GM18861 (cell line): ENCODE results near the gene SPDYE16.
"Not testable (repeated sequence)": the region's sequence is repeated elsewhere in the genome, so short reads cannot be mapped to it uniquely, and the experiment has no call there.

Experiments used
- ATAC-seq: cut with Tn5 transposase; IDR thresholded peaks from one replicate; pipeline ENCODE4 v1.9.1; 2021; ENCODE audit not compliant: unreplicated experiment

The SPDYE16 gene, protein sequence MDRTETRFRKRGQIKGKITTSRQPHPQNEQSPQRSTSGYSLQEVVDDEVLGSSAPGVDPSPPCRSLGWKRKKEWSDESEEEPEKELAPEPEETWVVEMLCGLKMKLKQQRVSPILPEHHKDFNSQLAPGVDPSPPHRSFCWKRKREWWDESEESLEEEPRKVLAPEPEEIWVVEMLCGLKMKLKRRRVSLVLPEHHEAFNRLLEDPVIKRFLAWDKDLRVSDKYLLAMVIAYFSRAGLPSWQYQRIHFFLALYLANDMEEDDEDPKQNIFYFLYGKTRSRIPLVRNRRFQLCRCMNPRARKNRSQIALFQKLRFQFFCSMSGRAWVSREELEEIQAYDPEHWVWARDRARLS

DNA sequence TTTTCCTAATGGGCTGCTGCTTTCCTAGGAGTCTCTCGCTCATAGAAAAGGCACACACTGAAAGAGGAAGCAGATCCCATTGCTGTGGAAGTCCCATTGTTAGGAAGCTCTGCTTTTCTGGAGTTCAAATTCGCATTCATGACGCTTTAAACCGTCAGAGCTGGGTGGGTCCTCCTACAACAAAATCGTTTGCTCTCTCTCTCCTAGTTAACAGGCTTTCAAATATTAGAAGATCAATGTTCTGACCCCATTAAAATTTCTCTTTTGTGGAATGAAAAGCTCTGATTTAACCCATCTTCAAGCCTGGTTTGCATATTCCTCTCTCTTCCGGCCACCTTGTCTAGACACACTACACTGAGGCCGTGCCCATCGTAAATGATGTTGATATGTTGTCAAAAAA is at the start of gene SPDYE16:
SPDYE16 (minus strand) TSS at position 101 of the 400 bp plus-strand sequence. CDS start 1,838 bp downstream, outside the sequence.
- ATAC-seq: not testable (repeated sequence)

DNA sequence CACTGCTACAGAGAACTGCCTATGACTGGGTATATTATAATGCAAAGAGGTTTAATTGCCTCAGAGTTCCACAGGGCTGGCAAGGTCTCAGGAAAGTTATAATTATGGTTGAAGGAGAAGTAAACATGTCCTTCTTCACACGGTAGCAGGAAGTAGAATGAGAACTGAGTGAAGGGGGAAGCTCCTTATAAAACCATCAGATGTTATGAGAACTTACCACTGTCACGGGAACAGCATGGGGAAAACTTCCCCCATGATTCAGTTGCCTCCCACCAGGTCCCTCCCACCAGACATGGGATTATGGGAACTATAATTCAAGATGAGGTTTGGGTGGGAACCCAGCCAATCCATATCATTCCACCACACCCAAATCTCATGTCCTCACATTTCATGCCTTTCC is 49.6 kb upstream of the SPDYE16 start:
- ATAC-seq: not testable (repeated sequence)

DNA sequence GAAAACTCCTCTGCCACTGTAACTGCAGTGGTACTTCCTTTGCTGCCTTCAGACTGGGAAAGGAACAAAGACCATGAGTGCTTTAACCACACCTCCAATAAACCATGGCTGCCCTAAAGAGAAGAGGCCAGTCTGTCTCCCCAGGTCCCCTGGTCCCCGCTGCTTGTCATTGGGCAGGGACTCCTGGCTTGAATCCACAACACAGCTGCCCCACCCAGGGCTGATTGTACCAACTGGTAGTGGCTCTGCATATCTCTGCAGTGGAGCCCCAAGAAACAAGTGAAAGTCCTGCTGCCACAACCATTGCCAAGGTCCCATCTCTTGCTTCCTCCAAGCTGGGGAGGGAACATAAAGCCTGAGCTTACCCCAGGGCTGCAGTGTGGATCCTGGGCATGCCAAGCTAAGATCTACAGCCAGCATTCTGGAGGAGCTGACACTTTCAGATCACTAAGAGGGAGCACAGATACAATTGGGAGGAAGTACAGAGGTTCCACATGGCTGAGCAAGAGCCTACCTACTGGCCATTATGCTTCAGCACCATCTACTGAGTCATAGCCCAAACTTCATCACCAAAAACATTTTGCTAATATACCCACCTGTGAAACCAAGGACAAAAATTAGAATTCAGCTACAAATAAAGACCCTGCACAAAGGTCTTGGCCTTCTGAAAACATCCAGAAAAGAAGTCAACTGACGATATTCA is 48.7 kb upstream of the SPDYE16 start:
- ATAC-seq: peak; percentile 83

DNA sequence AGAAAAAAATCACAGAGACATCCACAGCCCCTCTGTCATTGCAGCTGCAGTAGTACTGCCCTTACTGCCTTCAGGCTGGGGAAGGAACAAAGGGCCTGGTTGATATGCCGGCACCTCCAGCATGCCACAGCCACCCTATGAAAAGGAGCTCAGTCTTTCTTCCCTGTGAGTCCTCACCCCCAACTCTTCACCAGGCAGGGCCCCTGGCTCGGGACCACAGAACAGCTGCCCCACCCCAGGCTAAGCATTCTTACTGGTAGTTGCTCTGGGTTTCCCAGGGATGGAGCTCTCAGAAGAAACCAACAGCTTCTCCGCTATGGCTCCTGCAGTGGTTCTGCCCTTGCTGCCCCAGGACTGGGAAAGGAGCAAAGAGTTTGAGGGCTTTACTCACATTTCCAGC is 47.9 kb upstream of the SPDYE16 start:
- ATAC-seq: not testable (repeated sequence)

DNA sequence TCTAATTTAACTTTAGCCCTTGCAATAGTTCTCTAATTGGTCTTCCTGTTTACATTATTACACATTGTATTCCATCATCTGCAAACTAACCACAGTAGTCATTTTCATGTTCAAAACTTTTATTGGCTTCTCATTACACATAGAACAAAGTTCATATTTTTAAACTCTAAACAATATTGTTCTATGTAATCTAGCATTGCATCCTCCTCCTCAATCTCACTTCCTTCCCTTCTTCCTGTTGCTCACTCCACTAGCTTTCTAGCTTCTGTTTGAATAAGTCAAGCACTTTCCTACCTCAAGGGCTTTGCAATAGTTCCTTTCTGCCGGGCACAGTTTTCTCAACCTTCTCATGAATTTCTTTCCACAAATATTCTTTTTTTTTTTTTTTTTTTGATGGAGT is 45.5 kb upstream of the SPDYE16 start:
- not testable (repeated sequence) for ATAC-seq

DNA sequence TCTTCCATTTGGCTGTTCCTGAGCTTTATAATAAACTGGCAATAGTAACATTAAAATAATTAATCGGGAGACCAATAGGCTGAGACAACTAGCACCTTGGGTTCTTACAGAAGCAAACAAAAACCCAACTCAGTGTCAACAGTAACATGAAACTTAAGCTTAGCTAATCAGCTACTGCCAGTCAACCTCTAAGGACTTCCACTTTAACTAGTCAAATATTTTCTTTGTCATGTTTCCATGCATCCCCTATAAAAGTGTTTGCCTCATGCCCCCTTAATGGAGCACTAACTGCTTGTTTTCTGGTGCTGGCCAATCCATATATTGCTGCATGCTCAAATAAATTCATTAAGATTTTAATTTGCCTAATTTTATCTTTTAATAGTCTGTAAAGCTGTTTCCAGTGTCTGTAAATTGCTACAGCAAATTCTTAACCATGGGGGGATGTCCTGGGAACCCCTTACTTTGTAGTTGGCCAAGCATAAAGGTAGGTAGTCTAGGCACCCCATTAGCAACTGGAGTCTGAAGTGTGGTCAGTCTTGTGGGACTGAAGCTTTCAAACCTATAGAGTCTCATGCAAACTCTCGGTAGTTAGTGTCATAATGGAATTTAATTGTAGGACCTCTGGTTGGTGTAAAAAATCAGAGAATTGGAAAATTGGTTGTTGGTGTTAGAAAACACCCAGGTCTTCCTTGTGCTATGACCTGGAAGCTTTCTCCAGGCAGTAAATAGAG is 43.7 kb upstream of the SPDYE16 start:
- not testable (repeated sequence) for ATAC-seq

DNA sequence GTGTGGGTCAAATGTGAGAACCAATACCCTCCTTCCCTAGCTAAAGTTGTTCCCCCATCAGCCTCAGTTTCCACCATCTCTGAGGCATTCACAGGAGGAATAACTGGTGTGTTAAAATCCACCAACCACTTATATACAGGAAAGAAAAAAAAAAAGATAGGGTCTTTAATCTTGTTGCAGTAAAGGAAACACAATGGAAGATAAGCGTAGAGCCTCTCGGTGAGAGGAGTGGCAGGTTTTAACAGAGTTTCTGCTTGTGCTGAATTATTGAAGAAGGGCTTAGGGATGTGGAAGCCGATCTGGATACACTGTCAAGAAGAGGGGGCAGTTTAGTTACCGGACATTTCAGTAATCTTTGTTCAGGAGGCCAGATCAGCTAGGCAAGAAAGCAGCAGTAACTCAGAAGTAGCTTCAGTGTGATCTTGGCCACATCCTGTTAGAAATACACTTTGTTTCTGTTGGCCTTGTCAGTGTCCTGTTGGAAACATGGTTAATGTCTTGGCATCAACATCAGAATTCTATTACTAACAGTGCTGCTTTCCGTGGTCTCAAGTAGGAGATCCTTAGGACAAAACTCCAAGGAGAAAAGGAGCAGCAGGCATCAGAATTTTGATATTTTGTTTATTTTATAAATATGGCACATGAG is 40.7 kb upstream of the SPDYE16 start:
- ATAC-seq: not testable (repeated sequence)

DNA sequence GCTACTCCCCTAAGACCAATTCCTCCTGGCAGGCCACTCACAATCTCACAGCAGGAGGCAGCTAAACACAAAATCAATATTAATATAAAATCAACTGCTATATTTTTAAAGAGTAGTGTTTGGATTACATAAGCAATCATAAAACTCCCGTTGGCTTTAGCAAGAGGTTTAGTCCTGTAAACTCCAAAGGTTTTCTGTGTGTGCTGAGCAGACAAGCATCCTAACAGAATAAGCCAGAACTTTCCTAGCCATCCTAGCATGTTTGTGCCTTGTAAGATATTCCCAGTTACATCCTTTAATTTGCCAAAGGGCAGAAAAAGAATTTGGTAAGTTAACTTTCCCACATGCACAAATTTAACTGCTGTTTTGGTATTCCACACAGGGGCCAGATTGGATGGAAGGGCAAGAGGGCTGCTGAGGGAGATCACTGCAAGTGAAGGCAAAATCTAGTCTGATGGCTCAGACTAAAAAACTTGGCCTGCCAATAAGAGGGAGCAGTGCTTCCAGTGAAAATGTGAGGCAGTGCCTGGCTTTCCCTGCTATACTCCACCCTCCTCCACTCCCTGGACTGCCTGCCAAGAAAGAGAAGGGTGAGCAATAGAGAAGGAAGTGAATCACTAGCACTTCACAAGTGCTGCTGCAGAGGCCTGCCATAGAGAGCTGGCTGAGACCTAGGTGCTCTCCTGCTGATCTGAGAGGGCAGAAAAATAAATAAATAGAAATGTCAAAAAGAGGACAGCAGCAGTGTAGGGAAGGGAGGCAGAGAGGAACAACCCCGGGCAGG is 39.9 kb upstream of the SPDYE16 start:
- not testable (repeated sequence) for ATAC-seq

DNA sequence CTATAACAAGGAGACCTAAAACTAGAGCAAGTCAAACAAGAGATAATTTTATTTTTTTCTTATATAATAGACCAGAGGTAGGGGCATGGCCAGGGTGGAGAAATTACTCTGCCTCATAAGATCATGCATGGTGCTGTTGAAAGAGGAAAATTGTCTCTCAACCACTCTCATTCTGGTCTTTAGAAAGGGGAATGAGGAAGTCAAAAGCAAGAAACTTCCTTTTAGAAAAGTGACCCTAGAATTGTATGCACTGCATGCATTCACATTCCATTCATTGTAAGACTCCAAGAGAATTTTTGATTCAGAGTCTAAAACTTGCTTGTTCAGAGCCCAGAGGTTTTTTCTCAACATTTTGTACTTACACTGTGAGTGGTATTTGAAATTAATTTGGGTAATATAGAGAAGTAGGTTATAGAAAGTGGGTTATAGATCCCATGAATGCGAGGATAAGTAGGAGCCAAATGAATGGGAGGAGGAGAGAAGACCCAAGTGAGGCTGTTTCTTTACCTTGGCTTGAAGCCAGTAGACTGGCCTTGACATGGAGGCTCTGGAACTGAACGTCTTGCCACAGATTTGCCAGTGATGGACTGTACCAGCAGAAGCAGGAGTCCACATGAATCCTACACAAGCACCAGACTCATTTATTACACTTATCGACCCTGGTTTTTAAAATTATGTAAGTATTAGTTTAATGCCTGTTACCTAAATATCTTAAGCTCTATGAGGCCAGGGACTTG is 33.0 kb upstream of the SPDYE16 start:
- not testable (repeated sequence) for ATAC-seq

DNA sequence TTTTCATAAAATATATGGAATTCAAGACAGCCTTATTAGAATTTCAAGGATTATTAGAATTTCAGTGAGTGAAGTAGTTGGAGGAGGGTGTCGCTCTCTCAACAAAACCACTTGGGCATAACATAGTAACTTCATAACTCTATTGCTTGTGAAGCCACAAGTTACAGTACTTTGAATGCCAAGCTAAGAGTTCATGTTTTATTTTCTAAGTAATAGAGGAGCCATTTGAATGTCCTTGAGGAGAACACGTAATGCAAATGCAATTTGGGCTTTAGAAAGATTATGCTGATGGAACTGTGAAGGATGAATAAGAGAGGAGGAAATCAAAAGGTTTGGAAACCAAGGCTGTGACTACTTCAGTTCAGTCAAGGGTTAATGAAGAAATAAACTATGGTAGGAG is 32.3 kb upstream of the SPDYE16 start:
- not testable (repeated sequence) for ATAC-seq

DNA sequence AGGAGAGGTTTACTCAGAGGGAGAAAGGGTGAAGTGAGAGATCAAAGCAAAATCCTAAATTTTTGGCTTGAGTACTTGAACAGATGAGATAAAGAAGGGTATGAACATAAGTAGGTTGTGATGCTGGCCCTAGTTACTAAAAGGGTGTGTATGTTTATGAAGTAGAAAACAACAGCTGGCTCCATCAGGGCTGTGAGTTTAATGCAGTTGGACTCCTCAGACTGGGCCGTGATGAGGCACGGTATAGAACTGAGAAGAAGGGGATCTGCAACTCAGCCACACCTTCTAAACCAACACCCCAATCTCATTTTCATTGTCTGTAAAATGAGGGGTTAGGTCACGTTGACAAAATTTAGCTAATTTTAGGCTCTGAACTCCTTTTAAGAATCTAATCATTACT is 29.2 kb upstream of the SPDYE16 start:
- not testable (repeated sequence) for ATAC-seq

DNA sequence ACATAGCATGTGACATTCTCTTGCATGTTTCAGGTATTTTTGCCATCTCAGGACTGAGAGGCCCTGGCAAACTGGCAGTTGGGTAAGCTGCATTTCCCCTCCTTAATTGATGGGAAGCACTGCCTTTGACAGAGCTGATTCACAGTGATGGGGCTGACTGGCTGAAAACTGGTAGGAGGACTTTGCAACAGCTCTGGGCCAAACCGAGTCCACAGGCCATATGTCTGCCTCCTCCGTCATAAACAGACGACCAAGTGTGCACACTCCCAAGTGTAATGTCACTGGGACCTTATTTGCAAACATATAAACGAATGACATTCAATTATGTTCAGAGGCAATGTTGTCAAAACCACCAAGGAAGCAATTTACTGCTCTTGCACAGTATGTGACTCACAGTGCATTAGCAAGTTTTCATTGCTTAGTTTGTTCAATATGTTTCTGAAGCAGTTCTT is 27.3 kb upstream of the SPDYE16 start:
- ATAC-seq: not testable (repeated sequence)

DNA sequence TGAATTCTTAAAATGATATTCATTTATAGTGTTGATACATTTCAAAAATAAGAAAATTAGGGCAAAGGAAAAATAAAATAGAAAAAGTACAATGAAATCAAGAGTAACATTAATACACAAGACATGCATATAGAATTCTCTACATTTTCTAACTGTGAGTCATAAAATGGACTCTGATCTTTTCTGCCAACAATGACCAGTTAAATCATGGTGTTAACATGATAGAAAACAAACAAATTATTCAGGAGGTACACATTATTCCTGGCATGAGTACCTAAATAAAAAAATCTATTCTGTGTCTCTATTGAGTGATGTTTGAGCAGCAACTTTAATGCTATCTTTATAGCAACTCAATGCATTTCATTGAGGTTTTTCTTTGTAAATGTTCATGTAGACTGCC is 25.6 kb upstream of the SPDYE16 start:
- ATAC-seq: not testable (repeated sequence)

DNA sequence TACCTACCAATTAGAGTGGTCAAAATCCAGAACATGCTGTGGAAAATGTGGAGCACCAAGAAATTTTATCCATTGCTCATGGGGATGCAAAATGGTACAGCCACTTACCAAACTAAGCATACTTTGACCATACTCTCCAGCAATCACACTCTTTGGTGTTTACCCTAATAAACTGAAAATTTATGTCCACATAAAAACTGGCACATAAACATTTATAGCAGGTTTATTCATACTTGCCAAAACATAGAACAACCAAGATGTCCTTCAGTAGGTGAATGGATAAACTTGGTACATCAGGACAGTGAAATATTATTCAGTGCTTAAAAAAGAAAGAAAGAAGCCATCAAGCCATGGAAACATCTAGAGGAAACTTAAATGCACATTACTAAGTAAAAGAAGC is 24.7 kb upstream of the SPDYE16 start:
- ATAC-seq: not testable (repeated sequence)

DNA sequence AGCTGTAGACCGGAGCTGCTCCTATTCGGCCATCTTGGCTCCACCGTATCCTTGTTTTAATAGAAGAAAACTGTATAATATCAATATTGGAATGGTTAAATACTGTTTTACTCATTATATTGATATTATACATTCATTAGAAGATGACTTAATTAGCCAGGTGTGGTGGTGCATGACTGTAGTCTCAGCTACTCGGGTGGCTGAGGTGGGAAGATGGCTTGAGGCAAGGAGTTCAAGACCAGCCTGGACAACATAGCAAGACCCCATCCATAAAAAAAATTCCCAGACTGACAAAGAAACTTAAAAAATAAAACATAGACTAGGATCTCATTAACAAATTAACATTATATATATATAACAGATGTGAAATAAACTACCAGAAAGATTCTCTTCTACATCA is 24.2 kb upstream of the SPDYE16 start:
- ATAC-seq: not testable (repeated sequence)

DNA sequence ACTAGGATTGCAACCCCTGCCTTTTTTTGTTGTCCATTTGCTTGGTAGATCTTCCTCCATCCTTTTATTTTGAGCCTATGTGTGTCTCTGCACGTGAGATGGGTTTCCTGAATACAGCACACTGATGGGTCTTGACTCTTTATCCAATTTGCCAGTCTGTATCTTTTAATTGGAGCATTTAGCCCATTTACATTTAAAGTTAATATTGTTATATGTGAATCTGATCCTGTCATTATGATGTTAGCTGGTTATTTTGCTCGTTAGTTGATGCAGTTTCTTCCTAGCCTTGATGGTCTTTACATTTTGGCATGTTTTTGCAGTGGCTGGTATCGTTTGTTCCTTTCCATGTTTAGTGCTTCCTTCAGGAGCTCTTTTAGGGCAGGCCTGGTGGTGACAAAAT is 21.9 kb upstream of the SPDYE16 start:
- not testable (repeated sequence) for ATAC-seq

DNA sequence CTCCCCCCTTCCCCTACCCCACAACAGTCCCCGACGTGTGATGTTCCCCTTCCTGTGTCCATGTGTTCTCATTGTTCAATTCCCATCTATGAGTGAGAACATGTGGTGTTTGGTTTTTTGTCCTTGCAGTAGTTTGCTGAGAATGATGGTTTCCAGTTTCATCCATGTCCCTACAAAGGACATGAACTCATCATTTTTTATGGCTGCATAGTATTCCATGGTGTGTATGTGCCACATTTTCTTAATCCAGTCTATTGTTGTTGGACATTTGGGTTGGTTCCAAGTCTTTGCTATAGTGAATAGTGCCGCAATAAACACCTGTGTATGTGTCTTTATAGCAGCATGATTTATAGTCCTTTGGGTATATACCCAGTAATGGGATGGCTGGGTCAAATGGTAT is 18.2 kb upstream of the SPDYE16 start:
- not testable (repeated sequence) for ATAC-seq

DNA sequence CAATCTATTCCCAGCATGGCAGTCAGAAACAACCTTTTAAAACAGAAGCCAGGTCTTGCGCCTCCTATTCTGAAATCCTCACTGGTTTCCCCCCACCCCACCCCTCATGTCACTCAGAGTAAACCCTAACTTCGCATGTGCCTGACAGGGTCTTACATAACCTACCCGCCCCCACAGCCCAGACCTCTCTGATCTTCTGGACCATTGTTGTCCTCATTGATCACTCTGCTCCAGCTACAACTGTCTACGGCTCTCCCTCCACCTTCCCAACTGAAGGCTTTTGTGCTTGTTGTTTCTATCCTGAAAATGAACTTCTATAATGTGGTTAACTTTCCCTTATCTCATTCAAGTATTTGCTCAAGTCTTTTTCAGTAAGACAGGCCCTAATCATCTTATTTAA is 17.1 kb upstream of the SPDYE16 start:
- ATAC-seq: not testable (repeated sequence)

DNA sequence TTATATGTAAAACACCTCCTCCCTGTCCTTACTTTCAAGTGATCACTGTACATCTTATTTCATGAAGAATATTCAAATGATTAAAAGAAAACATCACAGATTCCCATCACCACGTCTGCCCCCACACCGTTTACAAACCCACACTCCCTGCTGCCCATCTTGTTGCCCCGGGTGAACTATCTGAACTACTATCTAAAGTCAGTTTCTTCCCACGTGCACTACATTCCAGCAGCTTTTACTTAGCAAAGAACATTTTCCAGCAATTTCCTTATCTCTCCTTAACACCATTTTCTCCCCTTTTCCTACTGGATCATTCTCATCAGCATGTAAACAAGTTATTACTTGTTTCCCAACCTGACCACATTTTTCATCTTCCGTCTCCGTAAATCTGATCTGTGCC is 16.6 kb upstream of the SPDYE16 start:
- not testable (repeated sequence) for ATAC-seq
